Coronary artery (tissue), 2 donors: Measurements from ENCODE around the gene WBP1.

Experiments used
- DNase-seq: peaks from one replicate; pipeline ENCODE4 v3.0.0-alpha.2; 2017; ENCODE audit warnings: low spot score
- H3K27ac ChIP-seq, 2 donors: fragments of 200-600 bp; sonication (generic); one replicate each; pipeline ENCODE4 v1.5.1; 2016 to 2019
- H3K4me3 ChIP-seq: fragments of 200-600 bp; sonication (generic); 2 replicates; pipeline ENCODE4 v1.5.1; 2016; ENCODE audit warnings: mild to moderate bottlenecking, moderate library complexity
- CTCF ChIP-seq: fragments of 200-600 bp; sonication (generic); IDR thresholded peaks from one replicate; pipeline ENCODE4 v1.5.1; 2019; ENCODE audit warnings: antibody characterized with exemption

WBP1 gene

GRCh38 chr2:74510272-74510671 is 52.0 kb downstream of the WBP1 start:
- Histone ChIP-seq H3K4me3 (no peak overlapping the region), H3K27ac (no peak overlapping the region)
- no peak for TF ChIP-seq CTCF
- no peak for DNase-seq
